ENCODE measurements around the gene TSPAN14. TPM values are rescaled to one million over a fixed set of nuclear protein-coding genes. Genes with fewer than 3 reads are reported as not detected.

Gene TSPAN14
- total RNA-seq, 1 experiment from 2014 or later, result 73.5 TPM

DNA sequence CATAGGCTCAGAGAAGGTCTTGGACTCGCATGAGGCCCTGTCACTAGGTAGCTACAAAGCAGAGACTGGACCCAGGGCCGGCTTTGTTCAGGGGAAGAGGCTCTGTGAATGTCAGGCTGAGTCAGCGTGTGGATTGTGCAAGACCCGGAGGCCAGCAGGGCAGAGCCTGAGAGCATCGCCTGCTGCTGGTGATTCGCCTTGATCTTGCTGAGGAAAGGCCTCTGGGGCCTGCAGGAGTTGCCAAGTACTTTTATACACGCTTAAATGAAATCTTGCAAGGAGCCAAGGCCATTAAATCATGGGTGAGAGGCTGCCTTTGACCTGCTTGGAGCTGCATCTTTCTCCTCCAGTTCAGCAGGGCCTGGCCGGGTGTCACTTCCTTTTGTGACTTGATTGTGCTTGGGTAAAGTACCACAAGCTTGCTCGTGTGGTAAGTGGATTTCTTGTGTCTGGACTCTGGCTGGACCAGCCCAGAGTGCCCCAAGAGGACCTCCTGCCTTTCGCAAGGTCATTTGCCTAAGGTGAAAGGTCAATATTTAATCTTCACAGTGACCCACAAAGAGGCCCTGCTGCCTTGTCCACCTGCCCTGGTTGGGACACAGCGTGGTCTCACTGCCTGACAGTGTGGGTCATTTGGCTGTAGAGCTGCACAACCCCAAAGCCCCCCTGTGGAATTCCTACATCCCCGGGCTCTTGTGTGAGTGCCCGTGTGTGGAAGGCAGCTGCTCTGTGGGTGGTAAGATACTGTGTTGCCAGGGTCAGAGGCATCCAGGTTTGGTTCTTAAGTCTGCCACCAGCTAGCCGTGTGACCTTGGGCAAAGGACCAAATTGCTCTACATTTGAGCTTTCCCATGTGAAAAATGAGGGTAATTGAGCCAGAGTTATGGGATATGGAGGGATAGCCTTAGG is 45.0 kb downstream of the TSPAN14 start:
- H3K27me3 Mint-ChIP-seq (ENCODE audit: low read depth), result no peaks in the 10 kb centered on the region
- H3K4me1 Mint-ChIP-seq, result peaks cover 64% of the 10 kb centered on the region
- ChIA-PET CTCF (interaction anchor here (0.9 to 20.7 kb wide), 3 partner anchors 12 to 45 kb away, joined by 4 to 802 read pairs (median 6); partner anchors contain the start of gene TSPAN14), POLR2A (interaction anchor here (0.5 to 1.1 kb wide), 2 partner anchors 12 to 38 kb away, joined by 3 to 5 read pairs; no protein-coding TSS in a partner anchor)
- DNase-seq (ENCODE audit: low spot score) (no peak), ATAC-seq (peak; percentile 46; the same call in 1 of the 2 replicates)
- no peaks in the 10 kb centered on the region for H3K9me3 Mint-ChIP-seq
- peaks cover 7% of the 10 kb centered on the region; the same call in 1 of the 2 replicates for H3K36me3 Mint-ChIP-seq
- TF ChIP-seq, protein P1, sequence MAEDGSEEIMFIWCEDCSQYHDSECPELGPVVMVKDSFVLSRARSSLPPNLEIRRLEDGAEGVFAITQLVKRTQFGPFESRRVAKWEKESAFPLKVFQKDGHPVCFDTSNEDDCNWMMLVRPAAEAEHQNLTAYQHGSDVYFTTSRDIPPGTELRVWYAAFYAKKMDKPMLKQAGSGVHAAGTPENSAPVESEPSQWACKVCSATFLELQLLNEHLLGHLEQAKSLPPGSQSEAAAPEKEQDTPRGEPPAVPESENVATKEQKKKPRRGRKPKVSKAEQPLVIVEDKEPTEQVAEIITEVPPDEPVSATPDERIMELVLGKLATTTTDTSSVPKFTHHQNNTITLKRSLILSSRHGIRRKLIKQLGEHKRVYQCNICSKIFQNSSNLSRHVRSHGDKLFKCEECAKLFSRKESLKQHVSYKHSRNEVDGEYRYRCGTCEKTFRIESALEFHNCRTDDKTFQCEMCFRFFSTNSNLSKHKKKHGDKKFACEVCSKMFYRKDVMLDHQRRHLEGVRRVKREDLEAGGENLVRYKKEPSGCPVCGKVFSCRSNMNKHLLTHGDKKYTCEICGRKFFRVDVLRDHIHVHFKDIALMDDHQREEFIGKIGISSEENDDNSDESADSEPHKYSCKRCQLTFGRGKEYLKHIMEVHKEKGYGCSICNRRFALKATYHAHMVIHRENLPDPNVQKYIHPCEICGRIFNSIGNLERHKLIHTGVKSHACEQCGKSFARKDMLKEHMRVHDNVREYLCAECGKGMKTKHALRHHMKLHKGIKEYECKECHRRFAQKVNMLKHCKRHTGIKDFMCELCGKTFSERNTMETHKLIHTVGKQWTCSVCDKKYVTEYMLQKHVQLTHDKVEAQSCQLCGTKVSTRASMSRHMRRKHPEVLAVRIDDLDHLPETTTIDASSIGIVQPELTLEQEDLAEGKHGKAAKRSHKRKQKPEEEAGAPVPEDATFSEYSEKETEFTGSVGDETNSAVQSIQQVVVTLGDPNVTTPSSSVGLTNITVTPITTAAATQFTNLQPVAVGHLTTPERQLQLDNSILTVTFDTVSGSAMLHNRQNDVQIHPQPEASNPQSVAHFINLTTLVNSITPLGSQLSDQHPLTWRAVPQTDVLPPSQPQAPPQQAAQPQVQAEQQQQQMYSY (CRISPR knock-in tag; IDR thresholded peaks at IDR 0.05), result no peak
- TF ChIP-seq CREB1 (CRISPR knock-in tag; IDR thresholded peaks at IDR 0.05), result no peak
- TF ChIP-seq GABPB1 (CRISPR knock-in tag; IDR thresholded peaks at IDR 0.05), result peak; percentile 27; the same call in 1 of the 2 replicates
- TF ChIP-seq, protein P2, sequence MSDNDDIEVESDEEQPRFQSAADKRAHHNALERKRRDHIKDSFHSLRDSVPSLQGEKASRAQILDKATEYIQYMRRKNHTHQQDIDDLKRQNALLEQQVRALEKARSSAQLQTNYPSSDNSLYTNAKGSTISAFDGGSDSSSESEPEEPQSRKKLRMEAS (CRISPR knock-in tag; IDR thresholded peaks at IDR 0.05), result no peak
- TF ChIP-seq ZNF423 (CRISPR knock-in tag; IDR thresholded peaks at IDR 0.05), result no peak
- H3K27ac Mint-ChIP-seq, result peak overlapping the region; percentile 23; the same call in 1 of the 2 replicates
- H3K4me3 Mint-ChIP-seq, result no peak overlapping the region

DNA sequence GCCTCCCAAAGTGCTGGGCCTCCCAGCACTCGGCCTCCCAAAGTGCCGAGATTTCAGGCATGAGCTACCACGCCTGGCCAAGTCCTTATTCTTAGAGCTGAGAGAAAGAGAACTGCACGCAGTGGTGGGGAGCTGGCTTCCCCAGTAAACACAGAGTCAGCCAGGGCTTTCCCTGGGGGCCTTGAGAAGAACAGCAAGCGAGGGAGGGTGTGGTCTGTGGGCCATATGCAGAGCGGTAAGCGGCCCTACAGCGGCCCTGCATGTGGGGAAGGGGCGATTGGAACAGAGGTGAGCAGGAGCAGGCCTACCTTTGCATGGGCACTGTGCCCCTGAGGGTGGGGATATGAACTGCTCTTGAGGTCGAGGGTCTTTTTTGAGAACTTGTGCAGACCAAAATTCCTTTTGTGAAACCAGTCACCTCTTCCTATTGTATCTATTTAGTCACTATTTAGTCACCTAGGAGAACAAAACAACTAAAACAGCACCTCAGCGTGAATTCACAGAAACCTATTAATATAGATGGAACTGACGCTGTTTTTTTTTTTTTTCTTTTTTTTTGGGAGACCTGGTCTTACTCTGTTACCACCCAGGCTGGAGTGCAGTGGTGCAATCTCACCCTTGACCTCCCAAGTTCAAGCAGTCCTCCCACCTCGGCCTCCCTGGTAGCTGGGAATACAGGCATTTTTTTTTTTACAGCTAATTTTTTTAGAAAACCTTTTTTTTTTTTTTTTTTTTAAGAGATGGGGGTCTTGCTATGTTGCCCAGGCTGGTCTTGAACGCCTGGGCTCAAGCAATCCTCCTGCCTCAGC is 46.7 kb downstream of the TSPAN14 start:
- TF ChIP-seq ZNF121 (CRISPR knock-in tag; IDR thresholded peaks at IDR 0.05) (0 out of 2 replicates have a peak, but pooled peaks have one; percentile 43), TEAD1 (CRISPR knock-in tag; IDR thresholded peaks at IDR 0.05) (no peak)
- ChIA-PET POLR2A (no interaction called here), CTCF (interaction anchor here (0.5 to 20.7 kb wide), 7 partner anchors 15 to 162 kb away, joined by 3 to 802 read pairs (median 4); partner anchors contain the start of gene TSPAN14)
- H3K27me3 Mint-ChIP-seq (ENCODE audit: low read depth), result no peaks in the 10 kb centered on the region
- peak overlapping the region; percentile 62; the same call in 1 of the 2 replicates for H3K27ac Mint-ChIP-seq
- peaks cover 73% of the 10 kb centered on the region for H3K4me1 Mint-ChIP-seq
- peak; percentile 45 for ATAC-seq
- H3K4me3 Mint-ChIP-seq, result no peak overlapping the region
- no peak for DNase-seq (ENCODE audit: low spot score)
- no peaks in the 10 kb centered on the region for H3K9me3 Mint-ChIP-seq
- H3K36me3 Mint-ChIP-seq, result peaks cover 7% of the 10 kb centered on the region; the same call in 1 of the 2 replicates

DNA sequence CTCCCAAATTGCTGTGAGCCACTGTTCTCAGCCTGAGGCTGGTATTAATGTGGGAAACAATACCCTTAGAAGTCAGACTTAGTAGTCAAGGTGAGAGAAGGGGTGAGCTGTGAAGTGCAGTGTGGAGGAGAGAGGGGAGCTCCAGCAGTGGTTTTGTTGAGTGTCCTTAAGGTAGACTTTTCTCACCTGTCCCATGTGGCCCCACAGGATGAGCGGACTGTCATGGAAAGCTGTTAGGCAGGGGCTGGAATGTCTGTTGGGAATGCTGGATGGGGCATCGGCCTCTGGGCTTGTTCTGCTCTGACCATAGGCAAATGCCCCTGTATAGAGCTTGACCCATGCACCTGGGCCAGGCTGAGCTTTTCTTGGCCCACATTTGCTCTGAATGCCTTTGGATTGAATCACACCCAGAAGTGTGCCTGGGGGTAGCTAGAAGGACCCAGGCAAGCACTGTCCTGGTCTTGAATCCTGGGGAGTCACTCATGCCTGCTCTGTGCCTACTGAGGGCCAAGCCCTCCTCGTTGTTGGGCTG is 47.3 kb downstream of the TSPAN14 start:
- no peaks in the 10 kb centered on the region for H3K9me3 Mint-ChIP-seq
- CTCF ChIA-PET, result interaction anchor here (1.3 to 20.7 kb wide), 2 partner anchors 48 to 161 kb away, joined by 3 to 802 read pairs; partner anchors contain the start of gene TSPAN14
- DNase-seq (ENCODE audit: low spot score), result no peak
- peaks cover 75% of the 10 kb centered on the region for H3K4me1 Mint-ChIP-seq
- no peaks in the 10 kb centered on the region for H3K27me3 Mint-ChIP-seq (ENCODE audit: low read depth)
- ATAC-seq, result no peak
- no peak overlapping the region; the same call in 1 of the 2 replicates for H3K27ac Mint-ChIP-seq
- peaks cover 4% of the 10 kb centered on the region; the same call in 1 of the 2 replicates for H3K36me3 Mint-ChIP-seq
- no peak overlapping the region for H3K4me3 Mint-ChIP-seq
- TF ChIP-seq HMGA2 (CRISPR knock-in tag; IDR thresholded peaks at IDR 0.05) (no peak), FOXJ3 (CRISPR knock-in tag; IDR thresholded peaks at IDR 0.05; ENCODE audit: borderline replicate concordance) (no peak), ZNF416 (CRISPR knock-in tag; IDR thresholded peaks at IDR 0.05) (no peak), CBFB (CRISPR knock-in tag; IDR thresholded peaks at IDR 0.05; ENCODE audit: low read depth) (no peak), ESRRA (CRISPR knock-in tag; IDR thresholded peaks at IDR 0.05; ENCODE audit: borderline replicate concordance) (no peak), TCF7 (CRISPR knock-in tag; IDR thresholded peaks at IDR 0.05; ENCODE audit: low read depth) (no peak), ZNF317 (CRISPR knock-in tag; IDR thresholded peaks at IDR 0.05; ENCODE audit: borderline replicate concordance, low read depth) (no peak), GABPB1 (CRISPR knock-in tag; IDR thresholded peaks at IDR 0.05) (no peak)
- TF ChIP-seq, protein P3, sequence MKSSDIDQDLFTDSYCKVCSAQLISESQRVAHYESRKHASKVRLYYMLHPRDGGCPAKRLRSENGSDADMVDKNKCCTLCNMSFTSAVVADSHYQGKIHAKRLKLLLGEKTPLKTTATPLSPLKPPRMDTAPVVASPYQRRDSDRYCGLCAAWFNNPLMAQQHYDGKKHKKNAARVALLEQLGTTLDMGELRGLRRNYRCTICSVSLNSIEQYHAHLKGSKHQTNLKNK (CRISPR knock-in tag; IDR thresholded peaks at IDR 0.05), result no peak
- TF ChIP-seq, protein P4, sequence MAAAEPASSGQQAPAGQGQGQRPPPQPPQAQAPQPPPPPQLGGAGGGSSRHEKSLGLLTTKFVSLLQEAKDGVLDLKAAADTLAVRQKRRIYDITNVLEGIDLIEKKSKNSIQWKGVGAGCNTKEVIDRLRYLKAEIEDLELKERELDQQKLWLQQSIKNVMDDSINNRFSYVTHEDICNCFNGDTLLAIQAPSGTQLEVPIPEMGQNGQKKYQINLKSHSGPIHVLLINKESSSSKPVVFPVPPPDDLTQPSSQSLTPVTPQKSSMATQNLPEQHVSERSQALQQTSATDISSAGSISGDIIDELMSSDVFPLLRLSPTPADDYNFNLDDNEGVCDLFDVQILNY (CRISPR knock-in tag; IDR thresholded peaks at IDR 0.05), result no peak
- TF ChIP-seq, protein P5, sequence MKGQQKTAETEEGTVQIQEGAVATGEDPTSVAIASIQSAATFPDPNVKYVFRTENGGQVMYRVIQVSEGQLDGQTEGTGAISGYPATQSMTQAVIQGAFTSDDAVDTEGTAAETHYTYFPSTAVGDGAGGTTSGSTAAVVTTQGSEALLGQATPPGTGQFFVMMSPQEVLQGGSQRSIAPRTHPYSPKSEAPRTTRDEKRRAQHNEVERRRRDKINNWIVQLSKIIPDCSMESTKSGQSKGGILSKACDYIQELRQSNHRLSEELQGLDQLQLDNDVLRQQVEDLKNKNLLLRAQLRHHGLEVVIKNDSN (CRISPR knock-in tag; IDR thresholded peaks at IDR 0.05), result no peak
- TF ChIP-seq, protein P2 (CRISPR knock-in tag; IDR thresholded peaks at IDR 0.05), result no peak
- POLR2A ChIA-PET, result interaction anchor here (0.6 kb wide), 1 partner anchor 52 kb away, joined by 3 read pairs; no protein-coding TSS in a partner anchor

Measured in WTC11 (cell line).